ENCODE results near the gene YTHDF2.
"Not testable (repeated sequence)": the region's sequence is repeated elsewhere in the genome, so short reads cannot be mapped to it uniquely, and the experiment has no call there.

DNA sequence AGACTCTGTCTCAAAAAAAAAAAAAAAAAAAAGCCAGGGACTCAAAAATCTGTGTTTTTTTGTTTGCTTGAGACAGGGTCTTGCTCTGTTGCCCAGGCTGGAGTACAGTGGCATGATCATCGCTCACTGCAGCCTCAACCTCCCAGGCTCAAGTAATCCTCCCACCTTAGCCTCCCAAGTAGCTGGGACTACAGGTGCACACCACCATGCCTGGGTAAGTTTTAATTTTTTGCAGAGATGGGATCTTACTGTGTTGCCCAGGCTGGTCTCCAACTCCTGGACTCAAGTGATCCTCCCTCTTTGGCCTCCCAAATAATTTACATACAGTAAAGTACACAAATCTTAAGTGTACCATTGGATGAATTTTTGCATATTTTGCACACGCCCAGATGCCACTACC, 55.2 kb downstream of the YTHDF2 start:
- TF ChIP-seq EZH2 (IDR thresholded peaks at IDR 0.05); POLR2AphosphoS5 (IDR thresholded peaks at IDR 0.05; ENCODE audit: borderline replicate concordance, low read depth, low read length): not testable (repeated sequence)

Measured in SK-N-MC (cell line).